ENCODE measurements around the gene NRCAM. TPM values are rescaled to one million over a fixed set of nuclear protein-coding genes. Genes with fewer than 3 reads are reported as not detected.

The NRCAM gene
- total and polyA plus RNA-seq, 8 donors = 10.6 to 36.7 (median 16.2) TPM

GRCh38 chr7:108311446-108312168 is 144.6 kb downstream of the NRCAM start:
- Histone ChIP-seq H3K4me3 (no peak overlapping the region), H3K4me1 (no peaks in the 10 kb centered on the region), H3K36me3 (no peaks in the 10 kb centered on the region), H3K27me3 (no peaks in the 10 kb centered on the region), H3K9me3 (no peaks in the 10 kb centered on the region), H3K27ac (peak overlapping the region in 1 of 2 donors; percentile 49)
- TF ChIP-seq, protein P1, sequence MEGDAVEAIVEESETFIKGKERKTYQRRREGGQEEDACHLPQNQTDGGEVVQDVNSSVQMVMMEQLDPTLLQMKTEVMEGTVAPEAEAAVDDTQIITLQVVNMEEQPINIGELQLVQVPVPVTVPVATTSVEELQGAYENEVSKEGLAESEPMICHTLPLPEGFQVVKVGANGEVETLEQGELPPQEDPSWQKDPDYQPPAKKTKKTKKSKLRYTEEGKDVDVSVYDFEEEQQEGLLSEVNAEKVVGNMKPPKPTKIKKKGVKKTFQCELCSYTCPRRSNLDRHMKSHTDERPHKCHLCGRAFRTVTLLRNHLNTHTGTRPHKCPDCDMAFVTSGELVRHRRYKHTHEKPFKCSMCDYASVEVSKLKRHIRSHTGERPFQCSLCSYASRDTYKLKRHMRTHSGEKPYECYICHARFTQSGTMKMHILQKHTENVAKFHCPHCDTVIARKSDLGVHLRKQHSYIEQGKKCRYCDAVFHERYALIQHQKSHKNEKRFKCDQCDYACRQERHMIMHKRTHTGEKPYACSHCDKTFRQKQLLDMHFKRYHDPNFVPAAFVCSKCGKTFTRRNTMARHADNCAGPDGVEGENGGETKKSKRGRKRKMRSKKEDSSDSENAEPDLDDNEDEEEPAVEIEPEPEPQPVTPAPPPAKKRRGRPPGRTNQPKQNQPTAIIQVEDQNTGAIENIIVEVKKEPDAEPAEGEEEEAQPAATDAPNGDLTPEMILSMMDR (IDR thresholded peaks at IDR 0.05) = no peak
- DNase-seq (no peak), ATAC-seq (no peak)
- intact Hi-C loops (cut with DNase I) = no loop called here

- no peaks in the 10 kb centered on the region for H3K36me3 ChIP-seq
- ATAC-seq = no peak
- intact Hi-C loops (cut with DNase I) = no loop called here
- H3K27ac ChIP-seq = no peak overlapping the region
- H3K4me1 ChIP-seq = no peaks in the 10 kb centered on the region
- no peaks in the 10 kb centered on the region for H3K27me3 ChIP-seq
- no peak overlapping the region for H3K4me3 ChIP-seq
- TF ChIP-seq, protein P1 (IDR thresholded peaks at IDR 0.05) = no peak
- no peaks in the 10 kb centered on the region for H3K9me3 ChIP-seq
- DNase-seq = no peak
Observed at GRCh38 chr7:108310351-108310750, 145.9 kb downstream of the NRCAM start.

GRCh38 chr7:108308903-108309302 is 147.3 kb downstream of the NRCAM start:
- H3K4me1 ChIP-seq = no peaks in the 10 kb centered on the region
- peak overlapping the region in 1 of 2 donors; percentile 30 for H3K27ac ChIP-seq
- no peak for DNase-seq
- H3K4me3 ChIP-seq = no peak overlapping the region
- no peak for ATAC-seq
- H3K27me3 ChIP-seq = no peaks in the 10 kb centered on the region
- no peaks in the 10 kb centered on the region for H3K36me3 ChIP-seq
- TF ChIP-seq, protein P1 (IDR thresholded peaks at IDR 0.05) = no peak
- intact Hi-C loops (cut with DNase I) = no loop called here
- no peaks in the 10 kb centered on the region for H3K9me3 ChIP-seq

DNA sequence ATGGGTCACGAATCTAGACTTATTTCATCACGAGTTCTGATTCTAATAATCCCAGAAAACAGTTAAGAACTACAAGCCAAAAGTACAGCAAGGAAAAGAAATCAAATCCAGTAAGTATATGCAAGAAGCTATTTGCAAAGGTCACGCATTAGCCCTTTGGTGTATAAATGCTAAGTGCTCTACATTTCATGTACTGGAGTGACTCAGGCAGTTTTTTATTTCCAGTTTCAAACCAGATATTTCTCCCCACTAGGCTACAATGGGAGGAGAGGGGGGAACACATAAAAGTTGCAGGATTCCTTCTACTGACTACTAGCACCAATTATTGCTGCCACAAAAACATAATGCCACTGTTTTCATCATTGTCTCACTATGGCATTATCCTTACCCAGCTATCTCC is 148.0 kb downstream of the NRCAM start:
- intact Hi-C loops (cut with DNase I) = no loop called here
- Histone ChIP-seq H3K9me3 (no peaks in the 10 kb centered on the region), H3K27ac (peak overlapping the region in 1 of 2 donors; percentile 30), H3K4me1 (no peaks in the 10 kb centered on the region), H3K4me3 (no peak overlapping the region), H3K36me3 (no peaks in the 10 kb centered on the region), H3K27me3 (no peaks in the 10 kb centered on the region)
- TF ChIP-seq, protein P1 (IDR thresholded peaks at IDR 0.05) = no peak
- ATAC-seq (no peak), DNase-seq (no peak)

GRCh38 chr7:108307595-108307994 is 148.6 kb downstream of the NRCAM start:
- H3K27ac ChIP-seq = no peak overlapping the region
- H3K4me3 ChIP-seq = no peak overlapping the region
- no peaks in the 10 kb centered on the region for H3K9me3 ChIP-seq
- H3K36me3 ChIP-seq = no peaks in the 10 kb centered on the region
- ATAC-seq = no peak
- TF ChIP-seq, protein P1 (IDR thresholded peaks at IDR 0.05) = no peak
- no peaks in the 10 kb centered on the region for H3K27me3 ChIP-seq
- no peaks in the 10 kb centered on the region for H3K4me1 ChIP-seq
- DNase-seq = no peak
- intact Hi-C loops (cut with DNase I) = no loop called here
